Measurements from ENCODE around the gene OR51L1.

GRCh38 chr11:4994551-4994950, at the start of gene OR51L1:
- TF ChIP-seq CHD1 (IDR thresholded peaks at IDR 0.05; ENCODE audit: low read depth, low read length) (no peak), JUN (IDR thresholded peaks at IDR 0.05; ENCODE audit: low read depth, low read length) (no peak)
